Keratinocyte (primary cell): ENCODE measurements around the gene PACC1. TPM values are rescaled to one million over a fixed set of nuclear protein-coding genes. Genes with fewer than 3 reads are reported as not detected.

Experiments
- DNase-seq: peaks from one replicate; pipeline ENCODE4 v3.0.0-alpha.2; 2011; ENCODE audit warnings: low read depth, missing footprints, low spot score
- FAIRE-seq: peaks from 2 replicates; lab custom pipeline; 2011; peaks lifted over from hg19 to GRCh38; lab: Jason Lieb, UNC
- H2AFZ ChIP-seq: 2 replicates; pipeline ENCODE4 v1.6.0; 2012; ENCODE audit warnings: low read length, control low read depth, inconsistent platforms; ENCODE audit not compliant: control insufficient read depth
- H3K27ac ChIP-seq: 2 replicates; pipeline ENCODE4 v1.5.1; 2011; ENCODE audit warnings: low read length; ENCODE audit not compliant: control insufficient read depth, insufficient read depth
- H3K27me3 ChIP-seq: 3 replicates; pipeline ENCODE4 v1.6.0; 2011; ENCODE audit warnings: low read length; ENCODE audit not compliant: control insufficient read depth, insufficient read depth; ENCODE audit errors: extremely low read depth
- H3K36me3 ChIP-seq, 2 experiments: 2 replicates in 1 of 2; 3 replicates in 1 of 2; pipeline ENCODE4 v1.5.1; 2011; ENCODE audit warnings: low read length in 2 of 2, mild to moderate bottlenecking in 1 of 2; ENCODE audit not compliant: control insufficient read depth in 2 of 2, insufficient read depth in 2 of 2; ENCODE audit errors: extremely low read depth in 1 of 2
- H3K4me1 ChIP-seq: 3 replicates; pipeline ENCODE4 v1.5.1; 2011; ENCODE audit warnings: low read length; ENCODE audit not compliant: control insufficient read depth, insufficient read depth; ENCODE audit errors: extremely low read depth
- H3K4me2 ChIP-seq: 3 replicates; pipeline ENCODE4 v1.6.0; 2011; ENCODE audit warnings: low read depth, low read length; ENCODE audit not compliant: control insufficient read depth, insufficient read depth; ENCODE audit errors: extremely low read depth
- H3K4me3 ChIP-seq, 3 experiments: fragments of 200-600 bp in 1 of 3; sonication (generic) in 1 of 3; 2 replicates in 2 of 3; 3 replicates in 1 of 3; pipeline ENCODE4 v1.5.1; 2011 to 2016; ENCODE audit warnings: low read length in 3 of 3, mild to moderate bottlenecking in 3 of 3, control low read depth in 2 of 3, inconsistent platforms in 1 of 3, low read depth in 1 of 3, mixed read lengths in 1 of 3, mixed run types in 1 of 3, moderate library complexity in 1 of 3; ENCODE audit not compliant: control insufficient read depth in 2 of 3, insufficient read depth in 2 of 3; ENCODE audit errors: extremely low read depth in 1 of 3
- H3K79me2 ChIP-seq: 2 replicates; pipeline ENCODE4 v1.6.0; 2012; ENCODE audit warnings: low read length; ENCODE audit not compliant: control insufficient read depth, insufficient read depth
- H3K9ac ChIP-seq: 3 replicates; pipeline ENCODE4 v1.6.0; 2011; ENCODE audit warnings: low read length; ENCODE audit not compliant: control insufficient read depth, insufficient read depth; ENCODE audit errors: extremely low read depth
- H3K9me1 ChIP-seq: 3 replicates; pipeline ENCODE4 v1.6.0; 2011; ENCODE audit warnings: low read length; ENCODE audit not compliant: control insufficient read depth, insufficient read depth; ENCODE audit errors: extremely low read depth
- H3K9me3 ChIP-seq: 2 replicates; pipeline ENCODE4 v1.5.1; 2012; ENCODE audit warnings: low read depth, low read length; ENCODE audit not compliant: control insufficient read depth
- H4K20me1 ChIP-seq: 3 replicates; pipeline ENCODE4 v1.6.0; 2011; ENCODE audit warnings: low read length; ENCODE audit not compliant: control insufficient read depth, insufficient read depth; ENCODE audit errors: extremely low read depth
- CTCF ChIP-seq, 3 experiments: IDR thresholded peaks in 1 of 3; conservative IDR thresholded peaks in 1 of 3; optimal IDR thresholded peaks in 1 of 3; 2 replicates in 2 of 3; 3 replicates in 1 of 3; pipeline versions ENCODE3 to v1.5.1; 2011; ENCODE audit warnings: low read length in 3 of 3, mild to moderate bottlenecking in 3 of 3, moderate library complexity in 2 of 3, control low read depth in 1 of 3, inconsistent platforms in 1 of 3; ENCODE audit not compliant: insufficient read depth in 2 of 3; ENCODE audit errors: extremely low read depth in 1 of 3
- EZH2 ChIP-seq: IDR thresholded peaks from one replicate; pipeline ENCODE4 v1.6.1; 2012; ENCODE audit warnings: inconsistent platforms, mild to moderate bottlenecking, low read length, moderate library complexity
- dilution Hi-C: fragments of 300-500 bp; cut with MboI; formaldehyde crosslinking; loops from one replicate; pipeline ENCODE4 v1.7.0; 2020; ENCODE audit warnings: low sequenced_read_pairs; ENCODE audit not compliant: extremely low pct_ligation_motif_present
- polyA plus RNA-seq, 5 experiments: library from polyadenylated mRNA; depleted of rRNA in 3 of 5; stranded (reverse) in 3 of 5; stranded (forward) in 1 of 5; unstranded in 1 of 5; fragments of >200 nt; gene quantifications; 1 replicate in 1 of 5; 2 replicates in 3 of 5; 3 replicates in 1 of 5; pipeline versions ENCODE4 v1.2.1 to v1.2.3, GENCODE V29; 2011 to 2012; ENCODE audit warnings: missing spikeins in 2 of 5, low read depth in 1 of 5, low replicate concordance in 1 of 5

Gene PACC1
- polyA plus RNA-seq, 1 donor (not counting 4 experiments of a cell fraction or from before 2014, with no cell fraction given), result 12.7 TPM

- Histone ChIP-seq H3K9me1 (no peaks in the 10 kb centered on the region), H3K9ac (no peak overlapping the region), H3K9me3 (no peaks in the 10 kb centered on the region), H3K36me3 (peaks cover 0 to 10% of the 10 kb centered on the region in 2 experiments), H2AFZ (no peak overlapping the region), H4K20me1 (no peaks in the 10 kb centered on the region), H3K27ac (no peak overlapping the region), H3K27me3 (no peaks in the 10 kb centered on the region), H3K79me2 (no peaks in the 10 kb centered on the region), H3K4me3 (no peak overlapping the region), H3K4me2 (no peak overlapping the region), H3K4me1 (no peaks in the 10 kb centered on the region)
- DNase-seq (no peak), FAIRE-seq (no peak)
- TF ChIP-seq CTCF (optimal IDR thresholded peaks at IDR 0.05 in 1 of 3, IDR thresholded peaks at IDR 0.05 in 1 of 3, conservative IDR thresholded peaks at IDR 0.05 in 1 of 3; ENCODE audit: extremely low read depth in 1 of 3, insufficient read depth in 2 of 3, low read length in 3 of 3), result no peak
- no peak for TF ChIP-seq EZH2
- dilution Hi-C loops, result no loop called here
Measured at GRCh38 chr1:212351588-212352362, 62.9 kb downstream of the PACC1 start.

- Histone ChIP-seq H3K4me2 (no peak overlapping the region), H3K4me3 (no peak overlapping the region), H3K27me3 (no peaks in the 10 kb centered on the region), H4K20me1 (no peaks in the 10 kb centered on the region), H3K9ac (no peak overlapping the region), H2AFZ (no peak overlapping the region), H3K36me3 (peaks cover 0 to 4% of the 10 kb centered on the region in 2 experiments), H3K27ac (no peak overlapping the region), H3K79me2 (no peaks in the 10 kb centered on the region), H3K4me1 (no peaks in the 10 kb centered on the region), H3K9me1 (no peaks in the 10 kb centered on the region), H3K9me3 (no peaks in the 10 kb centered on the region)
- FAIRE-seq, result no peak
- DNase-seq, result no peak
- TF ChIP-seq EZH2, result no peak
- no peak for TF ChIP-seq CTCF (optimal IDR thresholded peaks at IDR 0.05 in 1 of 3, IDR thresholded peaks at IDR 0.05 in 1 of 3, conservative IDR thresholded peaks at IDR 0.05 in 1 of 3; ENCODE audit: extremely low read depth in 1 of 3, insufficient read depth in 2 of 3, low read length in 3 of 3)
- dilution Hi-C loops, result no loop called here
Measured at GRCh38 chr1:212346601-212347000, 68.1 kb downstream of the PACC1 start.
